ENCODE results near the gene ZSCAN20. TPM values are rescaled to one million over a fixed set of nuclear protein-coding genes. Genes with fewer than 3 reads are reported as not detected.
A peak's percentile ranks its signal among the peaks of the same experiment; 100 is the strongest.

ZSCAN20 gene
- total RNA-seq, 3 donors from 2014 or later (not counting 1 experiment from before 2014, with no cell fraction given) = 0.49 to 1.5 (median 1.0) TPM

DNA sequence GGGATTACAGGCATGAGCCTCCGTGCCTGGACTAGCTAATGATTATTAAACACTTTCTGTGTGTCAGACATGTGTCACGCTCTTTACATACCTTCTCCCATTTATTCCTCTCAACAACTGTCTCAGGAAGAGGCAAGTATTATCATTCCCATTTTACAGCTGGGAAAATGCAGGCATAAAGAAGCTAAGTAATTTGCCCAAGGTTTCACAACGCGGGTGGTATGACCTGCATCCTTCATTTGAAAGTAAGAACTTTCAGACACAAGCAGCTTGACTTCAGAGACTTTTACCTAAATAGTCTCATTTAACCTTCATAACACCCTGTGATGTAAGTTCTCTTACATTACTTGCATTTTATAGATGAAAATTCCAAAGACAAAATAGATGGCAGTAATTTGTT is 1.0 kb upstream of the ZSCAN20 start:
- peaks cover 21 to 27% of the 10 kb centered on the region in 2 donors for H3K4me1 Mint-ChIP-seq
- no peaks in the 10 kb centered on the region for H3K27me3 Mint-ChIP-seq (ENCODE audit: low read depth in 2 of 2)
- no peak overlapping the region for H3K27ac Mint-ChIP-seq
- H3K4me3 ChIP-seq (ENCODE audit: low read length) = no peak overlapping the region
- no peaks in the 10 kb centered on the region for H3K36me3 ChIP-seq (ENCODE audit: control insufficient read depth, insufficient read depth, low read length)
- TF ChIP-seq, protein P1, sequence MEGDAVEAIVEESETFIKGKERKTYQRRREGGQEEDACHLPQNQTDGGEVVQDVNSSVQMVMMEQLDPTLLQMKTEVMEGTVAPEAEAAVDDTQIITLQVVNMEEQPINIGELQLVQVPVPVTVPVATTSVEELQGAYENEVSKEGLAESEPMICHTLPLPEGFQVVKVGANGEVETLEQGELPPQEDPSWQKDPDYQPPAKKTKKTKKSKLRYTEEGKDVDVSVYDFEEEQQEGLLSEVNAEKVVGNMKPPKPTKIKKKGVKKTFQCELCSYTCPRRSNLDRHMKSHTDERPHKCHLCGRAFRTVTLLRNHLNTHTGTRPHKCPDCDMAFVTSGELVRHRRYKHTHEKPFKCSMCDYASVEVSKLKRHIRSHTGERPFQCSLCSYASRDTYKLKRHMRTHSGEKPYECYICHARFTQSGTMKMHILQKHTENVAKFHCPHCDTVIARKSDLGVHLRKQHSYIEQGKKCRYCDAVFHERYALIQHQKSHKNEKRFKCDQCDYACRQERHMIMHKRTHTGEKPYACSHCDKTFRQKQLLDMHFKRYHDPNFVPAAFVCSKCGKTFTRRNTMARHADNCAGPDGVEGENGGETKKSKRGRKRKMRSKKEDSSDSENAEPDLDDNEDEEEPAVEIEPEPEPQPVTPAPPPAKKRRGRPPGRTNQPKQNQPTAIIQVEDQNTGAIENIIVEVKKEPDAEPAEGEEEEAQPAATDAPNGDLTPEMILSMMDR (IDR thresholded peaks at IDR 0.05) = no peak
- no peaks in the 10 kb centered on the region for H3K27me3 ChIP-seq (ENCODE audit: control insufficient read depth, insufficient read depth, low read length)
- no peak overlapping the region for H3K27ac ChIP-seq (ENCODE audit: low read length)
- 96% methylated on average over 4 of the region's 4 CpGs for WGBS (ENCODE audit: insufficient coverage)
- ATAC-seq = no peak
- DNase-seq = no peak
- H3K4me1 ChIP-seq (ENCODE audit: control insufficient read depth, insufficient read depth, low read length) = peaks cover 16% of the 10 kb centered on the region
- no peaks in the 10 kb centered on the region for H3K9me3 Mint-ChIP-seq
- no peaks in the 10 kb centered on the region for H3K9me3 ChIP-seq (ENCODE audit: control insufficient read depth, insufficient read depth, low read length)
- no peaks in the 10 kb centered on the region for H3K36me3 Mint-ChIP-seq
- H3K4me3 Mint-ChIP-seq = no peak overlapping the region
- intact Hi-C loops (cut with micrococcal nuclease) = no loop called here

DNA sequence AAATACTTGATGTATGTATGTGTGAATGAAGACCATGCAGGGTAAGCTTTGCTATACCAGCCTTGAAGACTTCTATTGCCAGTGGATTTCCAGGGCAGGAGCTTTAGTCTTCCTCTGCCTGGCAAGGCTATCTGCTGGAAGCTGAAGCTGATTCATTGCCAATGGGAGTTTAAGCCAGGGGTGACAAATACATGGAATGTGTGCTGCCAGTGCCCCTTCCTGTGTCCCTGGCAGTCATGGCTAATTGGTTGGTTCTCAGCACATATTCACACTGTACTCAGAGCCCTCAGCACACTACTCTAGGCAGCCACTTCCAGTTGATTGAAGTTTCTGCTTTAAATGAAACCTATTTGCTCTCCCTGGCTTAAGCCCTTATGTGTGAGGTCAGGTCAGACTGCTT is 1.5 kb downstream of the ZSCAN20 start:
- no peak overlapping the region for H3K27ac ChIP-seq (ENCODE audit: low read length)
- H3K4me3 ChIP-seq (ENCODE audit: low read length) = no peak overlapping the region
- Mint-ChIP-seq H3K4me3 (no peak overlapping the region), H3K36me3 (no peaks in the 10 kb centered on the region), H3K27me3 (ENCODE audit: low read depth in 2 of 2) (no peaks in the 10 kb centered on the region), H3K9me3 (no peaks in the 10 kb centered on the region), H3K27ac (peak overlapping the region; percentile 59 to 87), H3K4me1 (peaks cover 29 to 34% of the 10 kb centered on the region in 2 donors)
- TF ChIP-seq, protein P1 (IDR thresholded peaks at IDR 0.05) = no peak
- intact Hi-C loops (cut with micrococcal nuclease) = no loop called here
- no peaks in the 10 kb centered on the region for H3K27me3 ChIP-seq (ENCODE audit: control insufficient read depth, insufficient read depth, low read length)
- no peak for DNase-seq
- no peaks in the 10 kb centered on the region for H3K36me3 ChIP-seq (ENCODE audit: control insufficient read depth, insufficient read depth, low read length)
- ATAC-seq = no peak
- peaks cover 16% of the 10 kb centered on the region for H3K4me1 ChIP-seq (ENCODE audit: control insufficient read depth, insufficient read depth, low read length)
- H3K9me3 ChIP-seq (ENCODE audit: control insufficient read depth, insufficient read depth, low read length) = no peaks in the 10 kb centered on the region

- 80% methylated on average over 2 of the region's 4 CpGs for WGBS (ENCODE audit: insufficient coverage)
- Histone ChIP-seq H3K4me3 (ENCODE audit: low read length) (no peak overlapping the region), H3K27me3 (ENCODE audit: control insufficient read depth, insufficient read depth, low read length) (no peaks in the 10 kb centered on the region), H3K36me3 (ENCODE audit: control insufficient read depth, insufficient read depth, low read length) (no peaks in the 10 kb centered on the region), H3K4me1 (ENCODE audit: control insufficient read depth, insufficient read depth, low read length) (peaks cover 4% of the 10 kb centered on the region), H3K9me3 (ENCODE audit: control insufficient read depth, insufficient read depth, low read length) (no peaks in the 10 kb centered on the region), H3K27ac (ENCODE audit: low read length) (no peak overlapping the region)
- Mint-ChIP-seq H3K4me3 (no peak overlapping the region), H3K27me3 (ENCODE audit: low read depth in 2 of 2) (no peaks in the 10 kb centered on the region), H3K36me3 (no peaks in the 10 kb centered on the region), H3K9me3 (no peaks in the 10 kb centered on the region), H3K27ac (no peak overlapping the region), H3K4me1 (peaks cover 17 to 21% of the 10 kb centered on the region in 2 donors)
- TF ChIP-seq, protein P1 (IDR thresholded peaks at IDR 0.05) = no peak
- intact Hi-C loops (cut with micrococcal nuclease) = no loop called here
- DNase-seq (no peak), ATAC-seq (no peak)
Measured at GRCh38 chr1:33477451-33477850, 5.0 kb downstream of the ZSCAN20 start.

GRCh38 chr1:33482412-33482811 is 10.0 kb downstream of the ZSCAN20 start:
- H3K9me3 Mint-ChIP-seq = no peaks in the 10 kb centered on the region

More at GRCh38 chr1:33482412-33482811, 10.0 kb downstream of the ZSCAN20 start:
- no peaks in the 10 kb centered on the region for H3K27me3 ChIP-seq (ENCODE audit: control insufficient read depth, insufficient read depth, low read length)
- no peak for ATAC-seq
- H3K4me1 Mint-ChIP-seq = peaks cover 7% of the 10 kb centered on the region in 2 donors
- no peak for DNase-seq
- no CpG with 5 or more reads among the region's 2 CpGs for WGBS (ENCODE audit: insufficient coverage)
- H3K27me3 Mint-ChIP-seq (ENCODE audit: low read depth in 2 of 2) = no peaks in the 10 kb centered on the region
- no peaks in the 10 kb centered on the region for H3K36me3 ChIP-seq (ENCODE audit: control insufficient read depth, insufficient read depth, low read length)
- peaks cover 2% of the 10 kb centered on the region for H3K9me3 ChIP-seq (ENCODE audit: control insufficient read depth, insufficient read depth, low read length)
- H3K4me1 ChIP-seq (ENCODE audit: control insufficient read depth, insufficient read depth, low read length) = no peaks in the 10 kb centered on the region
- H3K27ac Mint-ChIP-seq = no peak overlapping the region
- intact Hi-C loops (cut with micrococcal nuclease) = no loop called here
- TF ChIP-seq, protein P1 (IDR thresholded peaks at IDR 0.05) = no peak
- H3K27ac ChIP-seq (ENCODE audit: low read length) = no peak overlapping the region
- no peak overlapping the region for H3K4me3 Mint-ChIP-seq
- no peak overlapping the region for H3K4me3 ChIP-seq (ENCODE audit: low read length)
- H3K36me3 Mint-ChIP-seq = no peaks in the 10 kb centered on the region
